ENCODE results near the gene MAJIN.
"Not testable (repeated sequence)": the region's sequence is repeated elsewhere in the genome, so short reads cannot be mapped to it uniquely, and the experiment has no call there.

MAJIN gene, protein sequence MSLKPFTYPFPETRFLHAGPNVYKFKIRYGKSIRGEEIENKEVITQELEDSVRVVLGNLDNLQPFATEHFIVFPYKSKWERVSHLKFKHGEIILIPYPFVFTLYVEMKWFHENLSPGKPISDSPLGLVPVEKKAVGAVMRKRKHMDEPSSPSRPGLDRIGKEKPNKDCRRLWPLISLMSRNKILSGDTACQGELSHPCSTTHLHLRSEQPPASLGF

DNA sequence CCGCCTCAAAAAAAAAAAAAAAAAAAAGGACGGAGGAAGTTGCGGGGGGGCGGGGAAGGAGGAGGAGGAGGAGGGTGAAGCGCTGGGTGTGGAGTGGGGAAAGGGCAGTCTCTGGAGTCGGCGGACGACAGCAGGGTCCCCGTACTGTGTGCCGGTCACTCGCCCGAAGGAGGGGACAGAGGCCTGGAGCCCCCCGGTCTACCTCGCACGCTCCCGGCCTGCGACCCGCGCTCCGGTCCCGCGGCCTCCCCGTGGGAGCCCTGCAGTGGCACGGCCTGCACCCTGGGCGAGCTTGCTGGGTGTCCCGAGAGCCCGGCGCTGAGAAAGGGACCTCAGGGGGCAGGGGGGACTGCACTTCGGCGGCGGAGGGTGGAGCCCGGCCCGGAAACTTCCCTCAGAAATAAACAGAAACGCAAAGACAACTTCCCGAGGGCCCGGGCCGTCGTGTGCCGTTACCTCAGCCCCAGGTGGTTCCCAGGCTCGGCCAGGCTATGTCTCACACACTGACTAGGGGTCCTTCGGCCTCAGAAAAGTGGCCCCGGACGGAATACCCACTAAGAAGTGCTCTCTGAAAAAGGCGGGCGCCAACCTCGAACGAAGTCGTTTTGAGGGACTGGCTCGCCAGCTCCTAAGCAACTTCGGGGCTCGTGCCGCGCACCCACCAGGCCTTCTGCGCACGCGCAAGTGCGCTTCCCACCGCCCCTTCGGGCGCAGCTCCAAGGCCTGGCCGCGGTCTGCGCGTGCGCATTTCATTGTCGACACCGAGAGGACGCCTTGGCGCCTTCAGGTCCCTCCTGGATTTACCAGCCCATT, at the start of gene MAJIN:
MAJIN (minus strand) TSS at position 688 of the 813 bp plus-strand sequence. CDS start 12,703 bp downstream, outside the sequence.
- DNase-seq (ENCODE audit: low read depth in 2 of 2), result peak; percentile 70 to 75

DNA sequence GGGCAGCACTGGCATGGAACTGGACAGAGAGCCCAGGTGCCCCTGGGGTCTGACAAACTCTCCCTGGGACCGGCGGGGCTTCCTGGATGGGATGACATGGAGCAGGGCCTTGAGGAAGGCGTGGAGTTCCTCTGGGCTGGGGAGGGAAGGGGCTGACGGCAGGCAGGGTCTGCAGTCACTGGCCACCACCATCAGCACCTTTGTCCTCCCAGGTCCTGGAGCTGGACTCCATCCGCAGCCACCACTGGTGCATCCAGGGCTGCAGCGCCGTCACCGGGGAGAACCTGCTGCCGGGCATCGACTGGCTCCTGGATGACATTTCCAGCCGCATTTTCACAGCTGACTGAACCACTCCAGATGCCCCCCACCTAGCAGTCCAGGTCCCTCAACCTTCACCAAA, 49.6 kb upstream of the MAJIN start:
- DNase-seq (ENCODE audit: low read depth in 2 of 2), result no peak

DNA sequence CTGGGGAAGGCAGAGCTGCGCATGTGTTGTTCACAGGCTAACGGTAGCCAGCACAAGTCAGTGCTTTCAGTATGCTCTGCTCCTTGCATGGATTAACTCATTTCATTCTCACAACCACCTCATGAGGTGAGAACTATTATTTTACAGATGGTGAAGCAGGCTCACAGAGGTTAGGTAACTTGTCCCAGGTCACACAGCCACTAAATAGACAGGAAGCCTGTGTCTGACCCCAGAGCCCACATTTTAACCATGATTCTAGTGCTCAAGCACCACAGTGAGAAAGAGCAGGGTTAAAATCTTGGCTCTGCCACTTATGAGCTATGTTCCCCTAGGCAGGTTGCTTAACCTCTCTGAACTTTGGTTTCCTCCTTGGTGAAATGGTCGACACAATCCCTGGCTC, 49.1 kb upstream of the MAJIN start:
- DNase-seq (ENCODE audit: low read depth in 2 of 2), result no peak

DNA sequence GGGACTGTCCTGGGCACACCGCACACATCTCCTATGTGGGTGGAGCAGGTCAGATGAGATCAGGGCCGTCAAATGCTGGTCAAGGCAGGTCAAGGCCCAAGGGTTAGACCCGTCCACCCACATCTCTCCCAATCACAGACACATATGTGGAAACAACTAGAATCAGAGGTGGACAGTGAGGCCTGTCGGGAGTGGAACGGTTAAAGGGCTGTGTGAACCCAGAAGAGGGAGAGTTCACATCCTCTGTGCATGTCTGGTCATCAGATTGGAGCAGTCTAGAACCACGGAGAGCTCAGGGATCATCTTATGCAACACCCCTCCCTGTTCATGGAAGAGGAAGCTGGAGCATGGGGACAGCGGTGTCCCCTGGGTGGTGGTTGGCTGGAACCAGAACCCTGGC, 47.9 kb upstream of the MAJIN start:
- no peak for DNase-seq (ENCODE audit: low read depth in 2 of 2)

DNA sequence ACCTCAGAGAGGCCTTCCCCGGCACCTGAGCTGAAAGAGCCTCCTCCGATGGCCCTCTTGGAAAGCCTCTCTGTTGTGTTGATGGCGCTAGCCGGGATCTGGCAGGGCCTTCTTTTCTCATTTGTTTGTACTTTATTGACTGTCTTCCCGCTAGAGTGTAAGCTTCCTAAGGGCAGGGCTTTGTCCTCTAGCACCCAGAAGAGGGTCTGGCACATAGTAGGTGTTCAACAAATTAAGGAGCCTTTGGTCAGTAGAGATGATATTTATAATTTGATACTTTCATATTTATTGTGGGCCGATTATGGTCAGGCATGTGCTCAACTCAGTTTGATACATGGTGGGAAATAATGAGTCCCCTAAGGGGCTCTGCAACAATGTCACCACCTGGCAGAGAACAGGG, 46.0 kb upstream of the MAJIN start:
- no peak for DNase-seq (ENCODE audit: low read depth in 2 of 2)

DNA sequence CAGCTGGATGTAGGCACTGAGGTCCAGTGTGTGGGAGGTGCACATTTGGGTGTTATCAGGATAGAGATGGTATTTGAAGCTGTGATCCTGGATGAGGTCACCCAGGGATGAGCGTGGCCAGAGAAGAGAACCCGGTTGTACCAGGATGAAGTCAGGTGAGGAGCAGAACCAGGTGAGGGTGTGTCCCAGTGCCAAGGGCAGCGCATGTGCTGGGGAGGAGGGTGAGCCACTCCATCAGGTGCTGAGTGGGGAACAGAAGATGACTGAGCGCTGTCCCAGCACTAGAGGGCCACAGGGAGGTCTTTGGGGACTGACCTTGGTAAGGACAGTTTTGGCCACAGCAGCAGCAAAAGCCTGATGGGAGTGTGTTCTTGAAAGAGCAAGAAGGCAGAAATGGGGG, 44.8 kb upstream of the MAJIN start:
- no peak for DNase-seq (ENCODE audit: low read depth in 2 of 2)

DNA sequence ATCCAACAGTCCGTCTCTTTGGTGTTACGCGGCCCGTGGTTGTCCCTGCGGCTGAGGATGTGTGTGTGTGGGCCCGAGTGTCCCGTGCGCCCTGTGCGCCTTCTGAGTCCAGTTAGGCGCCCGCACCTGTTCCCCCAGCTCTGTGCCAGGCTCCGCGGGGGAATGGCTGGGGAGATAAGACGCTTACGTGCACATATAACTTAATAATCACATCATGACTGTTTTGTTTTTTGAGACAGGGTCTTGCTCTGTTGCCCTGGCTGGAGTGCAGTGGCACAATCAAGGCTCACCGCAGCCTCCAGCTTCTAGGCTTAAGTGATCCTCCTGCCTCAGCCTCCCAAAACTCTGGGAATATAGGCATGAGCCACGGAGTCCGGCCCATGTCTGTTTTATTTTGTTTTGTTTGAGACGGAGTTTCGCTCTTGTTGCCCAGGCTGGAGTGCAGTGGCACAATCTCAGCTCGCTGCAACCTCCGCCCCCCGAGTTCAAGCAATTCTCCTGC, 42.9 kb upstream of the MAJIN start:
- no peak for DNase-seq (ENCODE audit: low read depth in 2 of 2)

DNA sequence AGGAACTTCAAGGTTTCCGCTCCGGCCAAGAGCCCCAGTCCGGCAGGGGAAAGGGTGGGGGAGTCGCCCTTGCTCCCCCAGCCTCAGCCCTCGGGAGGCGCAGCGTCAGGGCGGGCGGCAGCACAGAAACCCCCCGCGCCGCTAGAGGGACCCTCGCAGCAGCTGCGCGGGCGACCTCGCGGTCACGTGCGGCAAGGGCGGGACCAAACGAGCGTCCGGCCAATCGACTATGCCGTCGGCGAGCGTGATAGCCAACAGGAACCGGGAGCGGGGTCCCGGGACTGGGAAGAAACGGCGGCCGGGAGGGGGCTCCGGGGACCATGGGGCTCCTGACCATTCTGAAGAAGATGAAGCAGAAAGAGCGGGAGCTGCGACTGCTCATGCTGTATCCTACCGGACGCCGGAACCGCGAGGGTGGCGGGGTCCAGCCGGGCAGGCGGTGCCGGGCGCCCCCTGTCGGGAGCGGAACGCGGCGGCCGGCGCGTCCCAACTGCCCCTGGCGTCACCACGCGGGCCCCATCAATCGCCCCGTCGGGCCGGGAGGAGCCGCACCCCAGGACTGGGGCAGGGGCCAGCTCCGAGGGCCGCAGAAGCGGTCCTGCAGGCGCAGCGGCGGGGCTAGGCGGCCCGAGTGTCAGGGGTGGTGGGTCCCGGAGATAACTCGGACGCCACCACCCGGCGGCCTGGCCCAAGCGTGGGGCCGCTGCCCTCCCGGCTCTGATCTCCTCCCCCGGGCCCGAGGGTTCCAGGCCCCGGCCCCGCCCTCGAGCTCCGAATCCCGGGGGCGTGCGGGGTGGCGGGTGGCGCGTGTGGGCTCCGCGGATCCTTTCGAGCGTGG, 42.2 kb upstream of the MAJIN start, which contains the start of gene ARL2:
ARL2 (plus strand) TSS at position 273 of the 838 bp plus-strand sequence; CDS start at position 321, 48 bp downstream.
- DNase-seq (ENCODE audit: low read depth in 2 of 2), result peak; percentile 74 to 78

DNA sequence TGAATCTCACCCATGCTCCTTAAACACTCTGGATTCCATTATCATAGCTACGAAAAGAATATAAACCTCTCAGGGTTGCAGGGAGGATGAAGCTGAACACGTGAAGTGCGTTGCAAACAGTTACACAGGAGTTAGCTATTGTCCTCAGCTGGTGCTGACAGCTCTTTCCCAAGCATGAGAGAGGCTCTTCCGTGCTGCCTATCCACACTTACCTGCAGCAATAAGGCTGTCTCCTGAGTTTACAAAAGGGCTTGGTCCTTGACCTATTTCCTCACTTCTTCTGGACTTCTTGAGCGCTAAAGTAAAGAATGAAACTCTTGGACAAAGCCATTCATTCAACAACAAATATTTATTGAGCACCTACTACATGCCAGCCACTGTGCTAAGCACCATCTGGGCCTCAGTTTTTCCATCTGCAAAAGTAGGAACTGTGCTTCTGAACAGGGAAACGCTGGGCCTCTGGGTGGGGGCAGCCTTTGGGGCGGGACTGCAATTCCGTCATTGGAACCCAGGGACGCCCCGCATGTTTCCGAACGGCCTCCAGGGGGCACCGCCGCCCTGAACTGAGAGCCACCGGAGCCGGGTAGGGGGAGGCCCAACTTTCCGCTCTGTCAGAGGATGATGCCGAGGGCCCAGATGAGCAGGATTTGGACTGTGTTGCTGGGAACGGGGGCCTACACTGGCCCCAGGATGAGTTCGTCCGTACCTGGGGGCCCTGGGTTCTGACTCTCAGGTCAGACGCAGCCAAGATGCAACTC, 41.4 kb upstream of the MAJIN start:
- peak; percentile 81 to 84 for DNase-seq (ENCODE audit: low read depth in 2 of 2)

DNA sequence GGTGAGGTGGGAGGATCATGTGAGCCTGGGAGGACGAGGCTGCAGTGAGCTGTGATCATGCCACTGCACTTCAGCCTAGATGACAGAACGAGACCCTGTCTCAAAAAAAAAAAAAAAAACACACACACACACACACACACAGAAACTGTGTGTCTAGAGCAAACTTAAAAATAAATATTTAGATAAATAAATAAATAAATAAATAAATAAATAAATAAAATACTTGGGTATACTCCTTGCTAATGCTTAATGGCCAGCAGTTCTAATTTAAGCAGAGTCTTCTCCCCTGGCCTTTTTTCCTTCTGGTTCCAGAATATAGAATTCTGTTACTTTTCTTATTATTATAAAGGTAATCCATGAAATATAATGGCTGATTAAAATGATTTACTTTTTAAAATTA, 37.0 kb upstream of the MAJIN start:
- DNase-seq (ENCODE audit: low read depth in 2 of 2), result no peak

DNA sequence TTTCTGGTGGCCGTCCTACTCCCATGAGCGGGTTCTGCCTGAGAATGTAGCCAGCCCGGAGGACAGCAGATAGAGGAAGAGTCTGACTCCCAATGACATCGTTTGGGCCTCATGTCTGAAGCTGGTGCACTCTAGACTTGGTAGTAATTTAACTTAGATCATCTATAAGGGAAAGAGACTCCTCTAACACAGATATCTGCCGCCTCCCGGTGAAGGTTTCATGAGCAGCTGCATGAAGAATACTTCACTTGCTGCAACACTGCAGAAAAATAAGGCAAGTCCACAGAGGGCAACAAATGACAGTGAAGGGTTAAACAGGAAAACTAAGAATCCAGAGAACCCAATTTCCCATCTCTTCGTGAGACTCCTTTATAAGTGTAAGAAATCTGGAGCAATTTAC, 36.1 kb upstream of the MAJIN start:
- no peak for DNase-seq (ENCODE audit: low read depth in 2 of 2)

DNA sequence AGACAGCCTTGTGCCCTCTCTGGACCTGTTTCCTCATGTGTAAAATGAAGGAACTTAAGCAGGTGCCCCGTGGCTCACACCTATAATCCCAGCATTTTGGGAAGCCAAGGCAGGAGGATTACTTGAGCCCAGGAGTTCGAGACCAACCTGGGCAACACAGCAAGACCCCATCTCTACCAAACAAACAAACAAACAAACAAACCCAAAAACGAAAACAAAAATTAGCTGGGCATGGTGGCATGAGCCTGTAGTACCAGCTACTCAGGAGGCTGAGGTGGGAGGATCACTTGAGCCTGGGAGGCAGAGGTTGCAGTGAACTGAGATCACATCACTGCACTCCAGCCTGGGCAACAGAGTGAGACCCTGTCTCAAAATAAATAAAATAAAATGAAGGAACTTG, 32.1 kb upstream of the MAJIN start:
- not testable (repeated sequence) for DNase-seq (ENCODE audit: low read depth in 2 of 2)

DNA sequence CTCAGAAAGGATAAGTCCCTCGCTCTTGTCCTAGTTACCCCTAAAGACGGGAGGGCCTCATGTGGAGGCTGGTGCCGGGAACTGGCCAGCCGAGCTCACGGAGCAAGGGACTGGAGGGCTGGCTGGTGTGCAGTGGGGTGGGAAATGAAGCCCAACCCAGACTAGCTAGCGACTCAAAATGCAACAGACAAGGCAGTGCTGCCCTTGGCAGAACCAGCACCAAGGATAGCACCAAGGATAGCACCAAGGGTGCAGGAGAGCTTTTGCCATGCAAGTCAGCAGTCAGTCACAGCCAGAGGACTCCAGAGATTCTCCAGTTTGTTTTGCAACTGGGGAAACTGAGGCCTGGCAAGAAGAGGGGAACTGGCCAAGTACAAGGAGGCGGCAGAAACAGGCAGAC, 31.4 kb upstream of the MAJIN start:
- no peak for DNase-seq (ENCODE audit: low read depth in 2 of 2)

DNA sequence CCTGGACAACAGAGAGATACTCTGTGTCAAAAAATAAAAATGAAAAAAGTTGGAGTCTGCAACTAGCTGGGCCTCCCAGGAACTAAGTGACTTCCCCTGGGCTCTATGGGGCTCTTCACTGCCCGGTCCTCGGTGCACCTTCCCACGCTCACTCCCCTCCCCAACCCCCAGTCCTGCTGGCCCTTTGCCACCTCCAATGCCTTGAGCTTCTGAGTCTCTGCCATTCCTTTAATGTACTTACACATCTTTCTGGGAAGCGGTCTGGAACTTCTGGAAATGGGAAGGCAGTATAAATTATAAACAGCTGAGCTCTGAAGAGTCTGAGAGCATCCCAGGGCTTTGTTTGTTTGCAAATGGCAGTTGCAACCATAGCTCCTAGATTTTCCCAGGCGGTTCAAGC, 30.8 kb upstream of the MAJIN start:
- DNase-seq (ENCODE audit: low read depth in 2 of 2), result no peak

DNA sequence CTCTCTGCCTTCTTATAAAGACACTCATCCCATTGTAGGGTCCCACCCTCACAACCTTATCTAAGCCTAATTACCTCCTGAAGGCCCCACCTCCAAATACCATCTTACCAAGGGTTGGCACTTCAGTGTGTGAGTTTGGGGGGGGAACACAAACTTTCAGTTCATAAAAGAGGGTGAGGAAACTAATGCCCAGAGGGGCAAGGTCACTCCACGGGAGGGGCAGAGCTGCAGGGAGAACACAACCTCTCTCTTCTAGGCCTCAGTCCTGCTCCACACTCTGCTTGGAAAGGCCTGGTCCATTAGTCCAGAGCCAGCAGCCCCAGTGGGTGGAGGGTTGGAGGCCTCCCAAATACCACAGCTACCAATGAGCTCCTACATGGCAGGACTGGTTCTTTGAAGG, 27.6 kb upstream of the MAJIN start:
- no peak for DNase-seq (ENCODE audit: low read depth in 2 of 2)

DNA sequence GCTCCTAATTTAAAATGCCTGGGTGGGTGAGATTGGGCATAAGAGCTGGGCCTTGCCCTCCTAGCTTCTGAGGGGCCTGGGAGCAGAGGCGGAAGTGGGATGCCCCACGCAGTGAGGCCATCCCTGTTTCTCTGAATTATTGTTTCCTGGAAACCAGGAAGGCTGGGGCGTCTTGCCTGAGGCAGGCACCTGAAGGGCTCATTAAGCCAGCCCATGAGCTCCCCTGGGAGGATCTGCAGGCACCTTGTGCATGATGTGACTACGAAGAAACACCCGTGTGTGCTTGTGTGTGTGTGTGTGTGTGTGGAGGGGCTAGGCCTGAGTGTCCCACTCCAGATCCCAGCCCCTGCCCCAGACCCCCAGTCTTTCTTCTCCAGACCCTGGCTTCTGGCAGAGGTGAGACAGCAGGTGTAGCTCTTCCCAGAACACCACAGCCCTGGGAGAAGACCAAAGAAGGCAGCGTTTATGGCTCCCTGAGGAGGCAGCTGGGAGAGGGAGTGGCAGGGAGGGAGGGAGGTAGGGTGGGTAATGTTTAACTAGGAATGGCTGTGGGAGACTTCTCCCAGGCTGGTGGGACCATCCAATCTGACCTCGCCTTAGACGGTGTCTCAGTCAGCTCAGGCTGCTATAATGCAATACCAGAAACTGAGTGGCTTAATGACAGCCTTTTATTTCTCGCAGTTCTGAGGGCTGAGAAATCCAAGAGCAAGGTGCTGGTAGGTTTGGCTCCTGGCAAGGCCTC, 27.0 kb upstream of the MAJIN start:
- DNase-seq (ENCODE audit: low read depth in 2 of 2), result no peak

DNA sequence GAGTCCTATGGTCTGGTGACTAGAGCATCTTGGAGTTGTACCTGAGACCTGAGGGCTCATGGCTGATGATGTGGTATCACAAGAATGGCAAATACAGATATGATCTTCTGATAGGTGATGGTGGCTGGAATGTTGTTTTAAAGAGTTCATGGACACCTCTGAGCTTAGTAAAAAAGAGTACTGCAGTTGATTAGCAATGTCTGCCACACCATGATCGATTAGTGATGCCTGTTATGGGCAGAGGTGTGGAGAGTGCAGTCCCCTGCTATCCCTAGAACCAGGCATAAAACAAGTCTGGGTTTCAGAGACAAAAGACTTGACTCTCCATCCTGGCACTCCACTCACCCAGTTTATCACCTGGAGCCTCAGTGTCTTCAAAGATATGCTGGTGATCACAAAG, 26.2 kb upstream of the MAJIN start:
- no peak for DNase-seq (ENCODE audit: low read depth in 2 of 2)

DNA sequence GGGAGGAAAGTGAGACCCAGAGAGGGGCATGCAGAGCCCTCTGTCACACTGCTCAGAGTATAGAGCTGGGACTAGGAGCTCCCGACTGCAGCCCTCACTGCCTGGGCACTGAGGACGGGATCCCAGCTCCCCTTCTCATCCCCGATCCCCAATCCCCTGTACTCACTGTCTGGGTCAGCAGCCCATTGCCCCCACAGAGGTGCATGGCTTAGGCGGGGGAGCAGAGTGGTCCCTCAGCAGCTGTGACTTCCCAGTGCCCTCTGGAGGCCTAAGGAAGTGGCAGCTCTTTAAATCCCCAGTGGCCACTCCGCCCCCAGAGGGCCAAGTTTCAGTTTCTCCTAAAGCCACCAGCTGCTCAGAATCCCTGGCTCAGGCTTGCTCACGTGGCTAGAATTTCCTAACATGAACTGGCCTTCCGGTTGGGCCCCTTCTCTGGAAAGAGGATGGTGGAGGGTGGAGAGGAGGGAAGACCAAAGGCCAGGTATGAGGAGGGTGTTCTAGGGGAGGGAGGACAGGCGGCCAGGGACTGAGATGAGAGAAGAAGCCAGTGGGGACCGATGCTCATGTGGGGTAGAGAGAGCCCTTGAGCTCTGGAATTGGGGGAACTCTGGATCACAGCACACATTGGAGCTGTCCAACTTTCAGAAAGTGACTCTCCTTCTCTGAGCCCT, 24.9 kb upstream of the MAJIN start, which contains the start of gene BATF2:
BATF2 (minus strand) TSS at position 262 of the 671 bp plus-strand sequence; CDS start at position 205, 57 bp downstream.
- DNase-seq (ENCODE audit: low read depth in 2 of 2), result no peak

DNA sequence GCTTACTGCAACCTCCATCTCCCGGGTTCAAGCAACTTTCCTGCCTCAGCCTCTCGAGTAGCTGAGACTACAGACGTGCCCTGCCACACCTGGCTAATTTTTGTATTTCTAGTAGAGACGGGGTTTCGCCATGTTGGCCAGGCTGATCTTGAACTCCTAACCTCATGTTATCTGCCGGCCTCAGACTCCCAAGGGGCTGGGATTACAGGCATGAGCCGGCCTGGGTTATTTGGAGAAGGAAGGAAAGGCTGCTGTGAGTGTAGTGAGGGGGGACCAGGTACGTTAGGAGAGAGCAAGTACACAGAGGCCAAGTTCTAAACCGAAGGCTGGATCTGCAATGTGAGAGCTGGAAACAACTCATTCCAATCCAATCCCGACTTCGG, 24.4 kb upstream of the MAJIN start:
- no peak for DNase-seq (ENCODE audit: low read depth in 2 of 2)

DNA sequence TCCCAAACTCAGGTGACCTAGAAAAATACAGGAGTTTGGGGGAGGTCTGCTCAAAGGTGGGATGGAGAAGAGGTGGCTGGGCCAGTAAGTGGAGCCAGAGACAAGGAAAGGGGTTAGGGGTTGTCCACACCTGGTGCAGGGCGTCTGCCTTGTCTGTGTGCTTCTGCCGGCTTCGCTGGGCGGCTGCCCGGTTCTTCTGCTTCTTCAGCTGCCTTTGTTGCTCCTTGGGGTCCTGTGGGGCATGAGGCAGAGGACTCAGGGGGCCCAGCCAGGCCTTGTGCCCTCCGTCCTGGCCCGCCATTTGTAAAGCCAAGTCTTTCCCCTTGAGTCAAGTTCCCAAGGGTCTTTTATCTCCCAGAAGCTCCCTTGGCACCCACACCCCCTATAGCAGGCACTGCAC, 22.4 kb upstream of the MAJIN start:
- DNase-seq (ENCODE audit: low read depth in 2 of 2), result no peak

Measured in activated CD8-positive, alpha-beta memory T cell treated with anti-CD3 and anti-CD28 coated beads for 4 hours (primary cell).